Immature natural killer cell (primary cell): ENCODE data around the gene C6orf58. TPM values are rescaled to one million over a fixed set of nuclear protein-coding genes. Genes with fewer than 3 reads are reported as not detected.

Experiments
- DNase-seq, 3 donors: peaks; one replicate each; pipeline ENCODE4 v3.0.0; 2022; ENCODE audit warnings: mixed read lengths in 1 of 3
- H3K27ac Mint-ChIP-seq, 6 donors: one replicate each; pipeline ENCODE4 v1.8.0; 2020; ENCODE audit warnings: mixed read lengths in 6 of 6, mild to moderate bottlenecking in 5 of 6, inconsistent platforms in 4 of 6, moderate library complexity in 3 of 6
- H3K27me3 Mint-ChIP-seq, 3 donors: one replicate each; pipeline ENCODE4 v1.8.0; 2020 to 2021; ENCODE audit warnings: low read depth in 3 of 3, mild to moderate bottlenecking in 3 of 3, mixed read lengths in 3 of 3, moderate library complexity in 3 of 3, inconsistent platforms in 1 of 3
- H3K36me3 Mint-ChIP-seq, 3 donors: one replicate each; pipeline ENCODE4 v1.8.0; 2020; ENCODE audit warnings: mixed read lengths in 3 of 3, inconsistent platforms in 2 of 3, mild to moderate bottlenecking in 2 of 3
- H3K4me1 Mint-ChIP-seq, 2 donors: one replicate each; pipeline ENCODE4 v1.8.0; 2020; ENCODE audit warnings: inconsistent platforms in 2 of 2, mild to moderate bottlenecking in 2 of 2, mixed read lengths in 2 of 2, moderate library complexity in 1 of 2
- H3K4me3 Mint-ChIP-seq, 5 donors: one replicate each; pipeline ENCODE4 v1.8.0; 2020; ENCODE audit warnings: mild to moderate bottlenecking in 5 of 5, mixed read lengths in 5 of 5, inconsistent platforms in 3 of 5, moderate library complexity in 3 of 5
- H3K9me3 Mint-ChIP-seq, 6 donors: one replicate each; pipeline ENCODE4 v1.8.0; 2020; ENCODE audit warnings: mild to moderate bottlenecking in 6 of 6, mixed read lengths in 6 of 6, inconsistent platforms in 4 of 6, moderate library complexity in 3 of 6
- polyA plus RNA-seq, 3 donors: library from polyadenylated mRNA; unstranded; fragments of 300-500 nt; fragmentation: Illumina TruSeq; gene quantifications; one replicate each; pipeline ENCODE4 v1.2.3, GENCODE V29; 2021

C6orf58 gene
- not detected for polyA plus RNA-seq

DNA sequence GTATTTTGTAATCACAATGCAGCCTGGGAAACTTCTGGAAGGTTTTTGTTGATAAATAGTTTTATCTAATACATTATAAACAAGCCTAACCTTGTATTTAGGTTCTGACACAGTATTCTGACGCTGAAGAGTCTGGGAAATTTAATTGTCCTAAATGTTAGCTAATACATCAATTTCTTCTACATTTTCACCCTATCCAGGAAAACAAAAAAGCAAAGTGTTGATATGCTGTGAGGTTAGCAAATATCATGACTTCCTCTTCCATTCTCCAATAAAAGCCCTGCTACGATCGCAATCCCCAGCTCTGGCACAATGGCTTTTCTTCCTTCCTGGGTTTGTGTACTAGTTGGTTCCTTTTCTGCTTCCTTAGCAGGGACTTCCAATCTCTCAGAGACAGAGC is at the start of gene C6orf58:
TSS of gene C6orf58 (plus strand) at position 301 of the 400 bp plus-strand sequence. CDS start at position 313, 12 bp downstream.
- Mint-ChIP-seq H3K4me1 (no peaks in the 10 kb centered on the region), H3K9me3 (peaks cover 0 to 2% (median 0%) of the 10 kb centered on the region in 6 donors), H3K27me3 (peaks cover 2 to 7% (median 5%) of the 10 kb centered on the region in 3 donors), H3K27ac (no peak within 1 kb of the TSS), H3K4me3 (no peak within 1 kb of the TSS), H3K36me3 (no peaks in the 10 kb centered on the region)
- no peak for DNase-seq

DNA sequence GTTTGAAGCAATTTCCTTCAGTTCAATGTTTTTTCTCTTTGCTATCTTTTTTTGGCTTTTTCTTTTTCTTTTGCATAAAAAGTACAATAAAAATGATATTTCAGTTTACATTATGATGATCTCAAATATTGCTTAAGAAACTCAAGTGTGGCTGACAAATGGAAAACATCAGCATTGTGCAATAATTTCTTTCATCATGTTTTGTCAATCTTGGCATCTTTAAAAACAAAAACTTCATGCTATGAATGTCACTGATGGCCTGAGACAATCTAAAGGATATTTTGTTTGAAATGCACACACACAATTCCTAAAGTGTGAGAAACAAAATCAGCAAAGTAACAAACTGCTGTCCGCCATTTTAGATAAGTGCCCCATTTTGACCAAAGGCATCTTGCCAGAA is 44.0 kb upstream of the C6orf58 start:
- H3K27me3 Mint-ChIP-seq, result peaks cover 0 to 5% (median 1%) of the 10 kb centered on the region in 3 donors
- H3K36me3 Mint-ChIP-seq, result no peaks in the 10 kb centered on the region
- H3K9me3 Mint-ChIP-seq, result no peaks in the 10 kb centered on the region
- no peak for DNase-seq
- H3K4me1 Mint-ChIP-seq, result no peaks in the 10 kb centered on the region
- no peak overlapping the region for H3K27ac Mint-ChIP-seq
- no peak overlapping the region for H3K4me3 Mint-ChIP-seq

DNA sequence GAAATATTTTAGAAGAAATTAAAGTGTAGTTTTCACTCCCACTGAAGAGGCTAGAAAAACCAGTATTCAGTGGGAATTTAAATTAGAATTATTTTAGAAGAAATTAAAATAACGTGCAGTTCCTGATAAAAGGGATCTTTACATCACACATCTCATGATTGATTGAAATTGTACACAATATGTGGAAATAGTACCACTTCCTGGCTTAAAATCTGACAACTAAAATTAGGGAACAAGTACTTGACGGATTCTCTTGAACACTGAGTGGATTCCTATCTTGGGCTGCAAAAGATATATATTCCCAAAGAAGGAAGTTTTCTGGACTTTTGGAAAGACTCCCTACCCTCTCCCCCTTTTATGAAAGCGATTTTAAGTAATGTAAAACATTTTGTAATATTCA is 43.2 kb upstream of the C6orf58 start:
- Mint-ChIP-seq H3K27ac (no peak overlapping the region), H3K27me3 (peaks cover 0 to 5% (median 1%) of the 10 kb centered on the region in 3 donors), H3K36me3 (no peaks in the 10 kb centered on the region), H3K4me3 (no peak overlapping the region), H3K4me1 (no peaks in the 10 kb centered on the region), H3K9me3 (no peaks in the 10 kb centered on the region)
- no peak for DNase-seq

DNA sequence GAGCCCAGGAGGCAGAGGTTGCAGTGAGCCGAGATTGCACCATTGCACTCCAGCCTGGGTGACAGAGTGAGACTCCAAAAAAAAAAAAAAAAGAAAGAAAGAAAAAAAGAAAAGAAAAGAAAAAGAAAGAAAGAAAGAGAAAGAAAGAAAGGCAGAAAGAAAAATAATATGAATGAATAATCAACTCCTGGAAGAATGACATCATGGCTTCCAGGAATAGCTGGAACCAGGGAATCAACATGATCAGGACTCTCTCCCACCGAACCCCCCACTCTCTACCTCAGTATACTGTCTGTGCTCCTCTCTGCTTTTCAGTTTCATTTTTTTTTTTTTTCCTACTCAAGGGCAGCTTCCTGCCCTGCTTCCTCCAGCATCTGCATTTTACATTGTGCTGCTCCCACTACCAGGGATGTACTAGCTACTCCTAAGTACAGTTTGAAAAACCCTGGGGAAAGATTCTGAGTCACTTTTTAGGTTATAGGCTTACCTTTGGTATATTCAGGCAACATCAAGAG is 38.2 kb upstream of the C6orf58 start:
- Mint-ChIP-seq H3K36me3 (no peaks in the 10 kb centered on the region), H3K27me3 (peaks cover 0 to 2% (median 1%) of the 10 kb centered on the region in 3 donors), H3K27ac (no peak overlapping the region), H3K4me1 (no peaks in the 10 kb centered on the region), H3K9me3 (no peaks in the 10 kb centered on the region), H3K4me3 (no peak overlapping the region)
- no peak for DNase-seq

DNA sequence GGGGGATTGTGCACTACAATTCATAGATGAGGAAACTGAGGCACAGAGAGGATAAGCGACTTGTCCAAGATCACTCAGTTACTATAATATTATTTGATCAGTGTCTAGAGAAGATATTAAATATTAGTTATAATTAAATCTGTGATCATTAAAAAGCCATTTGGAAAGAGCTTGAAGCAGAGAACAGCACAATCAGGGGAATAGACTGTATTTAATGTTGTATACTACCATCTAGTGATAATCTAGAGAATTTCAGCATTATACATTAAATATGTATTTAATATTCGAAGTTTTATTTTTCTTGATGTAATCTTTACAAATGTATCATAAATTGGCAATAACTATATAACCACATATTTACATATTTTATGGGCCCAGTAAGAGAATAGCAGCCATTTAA is 37.7 kb upstream of the C6orf58 start:
- no peak overlapping the region for H3K27ac Mint-ChIP-seq
- H3K4me3 Mint-ChIP-seq, result no peak overlapping the region
- H3K9me3 Mint-ChIP-seq, result no peaks in the 10 kb centered on the region
- no peaks in the 10 kb centered on the region for H3K36me3 Mint-ChIP-seq
- H3K4me1 Mint-ChIP-seq, result no peaks in the 10 kb centered on the region
- H3K27me3 Mint-ChIP-seq, result peaks cover 0 to 2% (median 1%) of the 10 kb centered on the region in 3 donors
- no peak for DNase-seq

DNA sequence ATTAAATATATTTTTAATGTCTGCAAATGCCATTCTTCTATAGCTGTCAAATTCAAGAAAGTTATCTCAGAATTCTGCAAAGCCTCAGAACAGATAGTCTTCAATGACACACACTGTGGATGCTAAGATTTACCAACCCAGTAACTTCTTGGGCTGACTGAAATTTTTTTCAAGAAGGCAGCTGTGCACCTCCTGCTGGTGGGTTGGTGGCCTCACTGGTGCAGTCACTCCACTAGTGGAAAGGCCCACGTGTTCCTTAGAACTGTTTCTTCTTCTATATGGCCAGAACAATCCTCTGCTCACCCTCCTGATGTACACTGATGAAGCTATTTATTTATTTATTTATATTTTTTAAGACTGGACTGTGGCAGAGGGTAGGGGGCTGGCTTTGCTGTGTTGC is 29.8 kb upstream of the C6orf58 start:
- Mint-ChIP-seq H3K27me3 (peaks cover 3 to 11% (median 5%) of the 10 kb centered on the region in 3 donors), H3K27ac (no peak overlapping the region), H3K4me3 (no peak overlapping the region), H3K4me1 (no peaks in the 10 kb centered on the region), H3K36me3 (no peaks in the 10 kb centered on the region), H3K9me3 (no peaks in the 10 kb centered on the region)
- DNase-seq, result no peak

DNA sequence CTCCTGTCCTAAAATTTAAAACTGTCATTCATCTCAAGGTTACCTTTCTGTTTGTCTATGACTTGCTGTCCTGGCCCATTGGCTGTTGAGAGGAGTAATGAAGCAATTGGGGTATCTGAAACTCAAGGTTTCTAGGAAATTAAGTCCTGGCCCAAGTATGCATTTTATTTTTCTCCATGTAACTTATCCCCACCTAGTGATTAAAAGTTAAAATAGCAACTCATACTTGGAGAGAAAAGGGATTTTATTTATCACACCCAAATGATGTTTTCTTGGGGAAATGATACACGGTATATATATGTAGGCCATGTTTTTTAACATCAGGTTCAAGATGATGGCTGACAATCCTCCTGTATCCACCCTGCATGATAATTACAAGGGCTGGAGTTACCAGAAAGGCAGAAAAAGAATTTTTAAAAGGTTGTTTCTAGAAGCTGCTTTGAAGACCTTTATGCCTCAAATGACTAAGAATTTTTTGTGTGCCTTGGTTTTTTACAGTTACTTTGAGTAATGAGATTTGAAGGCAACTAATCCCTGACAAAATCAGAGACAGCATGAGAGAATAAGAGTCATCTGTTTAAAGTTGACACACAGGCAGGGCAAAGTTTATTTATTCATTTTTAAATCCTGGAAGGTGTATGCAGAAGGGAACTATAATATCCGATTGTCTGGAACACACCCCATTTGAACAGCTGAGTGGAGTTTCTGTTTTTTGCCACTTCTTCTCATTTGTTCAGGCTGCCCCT is 28.9 kb upstream of the C6orf58 start:
- H3K9me3 Mint-ChIP-seq, result no peaks in the 10 kb centered on the region
- no peaks in the 10 kb centered on the region for H3K36me3 Mint-ChIP-seq
- no peak overlapping the region for H3K4me3 Mint-ChIP-seq
- DNase-seq, result no peak
- H3K4me1 Mint-ChIP-seq, result no peaks in the 10 kb centered on the region
- H3K27ac Mint-ChIP-seq, result no peak overlapping the region
- H3K27me3 Mint-ChIP-seq, result peaks cover 3 to 11% (median 5%) of the 10 kb centered on the region in 3 donors

DNA sequence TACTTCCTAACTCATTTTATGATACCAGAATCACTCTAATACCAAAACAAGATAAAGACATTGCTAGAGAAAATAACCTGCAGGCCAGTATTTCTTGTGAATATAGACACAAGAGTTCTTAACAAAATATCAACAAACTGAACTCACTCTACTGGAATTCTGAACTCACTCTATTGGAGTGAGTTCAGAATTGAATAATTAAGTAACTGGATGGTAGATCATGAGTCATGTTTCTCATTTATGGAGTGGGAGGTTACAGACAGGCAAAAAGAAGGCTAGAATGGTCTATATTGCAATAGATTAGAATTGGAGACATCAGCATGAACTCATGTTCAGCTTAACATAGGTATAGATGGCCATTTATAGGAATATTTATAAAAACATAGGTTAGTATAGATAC is 26.6 kb upstream of the C6orf58 start:
- H3K36me3 Mint-ChIP-seq, result no peaks in the 10 kb centered on the region
- H3K9me3 Mint-ChIP-seq, result no peaks in the 10 kb centered on the region
- H3K27me3 Mint-ChIP-seq, result peaks cover 1 to 5% (median 5%) of the 10 kb centered on the region in 3 donors
- no peak overlapping the region for H3K4me3 Mint-ChIP-seq
- no peak overlapping the region for H3K27ac Mint-ChIP-seq
- no peaks in the 10 kb centered on the region for H3K4me1 Mint-ChIP-seq
- no peak for DNase-seq

DNA sequence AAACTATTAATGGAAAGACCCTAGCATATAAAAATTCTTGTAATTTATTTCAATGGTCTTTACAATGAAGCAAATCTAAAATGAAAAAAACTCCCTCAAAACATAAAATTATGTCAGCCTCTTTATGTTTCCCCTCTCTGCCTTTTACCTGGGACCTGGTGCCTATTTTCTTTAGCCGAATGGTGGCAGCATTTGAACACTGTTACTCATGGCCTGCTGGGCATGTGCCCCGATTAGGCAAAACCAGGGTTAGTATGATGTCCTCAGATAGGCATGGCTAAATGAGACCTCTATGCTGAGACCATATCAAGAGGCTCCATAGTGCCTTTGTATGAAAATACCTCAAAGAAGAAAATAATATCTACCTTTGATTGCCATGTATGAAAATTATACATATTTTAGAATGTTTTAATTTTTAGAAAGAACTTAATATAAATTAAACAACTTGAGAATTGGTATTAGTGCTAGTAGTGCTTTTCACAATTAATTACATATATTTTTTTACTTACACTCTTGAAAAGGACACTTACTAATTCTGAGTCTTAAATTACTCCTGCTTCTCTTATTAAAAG is 22.5 kb upstream of the C6orf58 start:
- H3K27ac Mint-ChIP-seq, result no peak overlapping the region
- H3K36me3 Mint-ChIP-seq, result no peaks in the 10 kb centered on the region
- H3K27me3 Mint-ChIP-seq, result peaks cover 0 to 5% (median 4%) of the 10 kb centered on the region in 3 donors
- no peaks in the 10 kb centered on the region for H3K4me1 Mint-ChIP-seq
- no peak overlapping the region for H3K4me3 Mint-ChIP-seq
- H3K9me3 Mint-ChIP-seq, result no peaks in the 10 kb centered on the region
- DNase-seq, result no peak

DNA sequence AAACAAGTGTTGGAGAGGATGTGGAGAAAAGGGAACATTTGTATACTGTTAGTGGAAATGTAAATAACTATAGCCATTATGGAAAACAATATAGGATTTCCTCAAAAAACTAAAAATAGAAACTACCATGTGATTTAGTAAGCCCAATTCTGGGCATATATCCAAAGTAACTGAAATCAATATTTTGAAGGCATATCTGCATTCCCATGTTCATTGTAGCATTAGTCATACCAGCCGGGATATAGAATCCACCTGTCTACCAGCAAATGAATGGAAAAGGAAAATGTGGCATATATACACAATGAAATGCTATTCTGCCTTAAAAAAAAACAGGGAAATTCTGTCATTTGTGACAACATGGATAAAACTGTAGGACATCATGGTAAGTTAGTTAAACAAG is 15.3 kb upstream of the C6orf58 start:
- Mint-ChIP-seq H3K4me1 (no peaks in the 10 kb centered on the region), H3K36me3 (no peaks in the 10 kb centered on the region), H3K27ac (no peak overlapping the region)

DNA sequence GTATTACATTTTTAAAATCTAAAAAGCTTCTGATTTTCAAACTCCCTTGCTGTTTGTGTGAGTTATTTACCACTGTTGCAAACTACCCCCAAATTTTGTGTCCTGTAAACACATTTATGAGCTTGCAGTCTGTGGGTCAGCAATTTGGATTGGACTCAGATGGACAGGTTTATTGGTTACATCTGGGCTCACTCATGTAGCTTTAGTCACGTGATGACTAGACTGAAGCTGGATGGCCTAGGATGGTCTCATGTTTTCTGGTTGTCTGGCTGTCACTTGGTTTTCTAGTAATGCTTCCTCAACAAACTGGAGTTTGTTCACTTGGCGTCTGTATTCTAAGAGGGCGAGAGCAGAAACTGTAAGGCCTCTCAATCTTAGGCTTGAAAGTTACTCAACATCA is 12.2 kb upstream of the C6orf58 start:
- Mint-ChIP-seq H3K27me3 (peaks cover 0 to 5% (median 0%) of the 10 kb centered on the region in 3 donors), H3K9me3 (peaks cover 0 to 2% (median 0%) of the 10 kb centered on the region in 6 donors), H3K4me1 (no peaks in the 10 kb centered on the region), H3K36me3 (no peaks in the 10 kb centered on the region), H3K4me3 (no peak overlapping the region), H3K27ac (no peak overlapping the region)
- DNase-seq, result no peak

More for the DNA sequence above, 15.3 kb upstream of the C6orf58 start:
- H3K27me3 Mint-ChIP-seq, result peaks cover 0 to 4% (median 0%) of the 10 kb centered on the region in 3 donors
- peaks cover 0 to 2% (median 0%) of the 10 kb centered on the region in 6 donors for H3K9me3 Mint-ChIP-seq
- H3K4me3 Mint-ChIP-seq, result no peak overlapping the region
- DNase-seq, result no peak

DNA sequence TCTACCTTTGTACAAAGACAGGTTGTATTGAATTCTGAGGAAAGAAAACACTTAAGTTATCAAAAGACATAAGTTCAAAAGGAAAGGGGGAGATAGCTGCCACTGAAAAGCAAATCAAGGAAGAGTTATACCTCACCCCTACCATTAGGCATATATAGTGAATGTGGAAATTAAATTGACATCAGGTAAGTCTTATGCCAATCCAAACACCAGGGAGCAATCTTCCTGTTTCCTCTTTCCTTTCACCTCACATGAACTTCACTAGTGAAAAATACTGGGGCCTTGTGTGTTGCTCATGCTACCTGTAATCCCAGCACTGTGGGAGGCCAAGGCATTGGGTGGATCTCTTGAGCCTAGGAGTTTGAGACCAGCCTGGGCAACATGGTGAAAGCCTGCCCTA is 10.9 kb upstream of the C6orf58 start:
- no peak for DNase-seq
- Mint-ChIP-seq H3K4me3 (no peak overlapping the region), H3K4me1 (no peaks in the 10 kb centered on the region), H3K36me3 (no peaks in the 10 kb centered on the region), H3K27ac (no peak overlapping the region), H3K27me3 (peaks cover 0 to 5% (median 3%) of the 10 kb centered on the region in 3 donors), H3K9me3 (peaks cover 0 to 2% (median 0%) of the 10 kb centered on the region in 6 donors)

DNA sequence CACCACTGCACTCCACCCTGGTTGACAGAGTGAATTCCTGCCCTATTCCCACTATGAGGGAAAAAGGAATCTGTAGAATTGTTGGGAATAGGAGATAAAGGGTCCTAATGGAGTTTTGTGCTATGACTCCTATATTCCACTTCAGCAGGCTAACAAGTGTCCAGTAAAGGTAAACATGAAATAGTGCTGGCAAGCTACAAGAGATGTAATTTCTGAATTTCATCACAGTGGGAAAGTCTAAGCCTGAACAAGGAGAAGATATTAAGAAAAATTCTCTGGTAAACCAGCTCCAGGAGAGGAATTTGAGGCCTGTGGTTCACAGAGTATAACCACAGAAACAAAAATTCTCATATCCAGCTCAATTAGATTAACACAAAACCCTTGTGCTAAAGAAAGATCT is 10.3 kb upstream of the C6orf58 start:
- peaks cover 0 to 2% (median 0%) of the 10 kb centered on the region in 6 donors for H3K9me3 Mint-ChIP-seq
- no peak overlapping the region for H3K27ac Mint-ChIP-seq
- no peak for DNase-seq
- H3K27me3 Mint-ChIP-seq, result peaks cover 0 to 5% (median 3%) of the 10 kb centered on the region in 3 donors
- H3K4me3 Mint-ChIP-seq, result no peak overlapping the region
- no peaks in the 10 kb centered on the region for H3K36me3 Mint-ChIP-seq
- no peaks in the 10 kb centered on the region for H3K4me1 Mint-ChIP-seq

DNA sequence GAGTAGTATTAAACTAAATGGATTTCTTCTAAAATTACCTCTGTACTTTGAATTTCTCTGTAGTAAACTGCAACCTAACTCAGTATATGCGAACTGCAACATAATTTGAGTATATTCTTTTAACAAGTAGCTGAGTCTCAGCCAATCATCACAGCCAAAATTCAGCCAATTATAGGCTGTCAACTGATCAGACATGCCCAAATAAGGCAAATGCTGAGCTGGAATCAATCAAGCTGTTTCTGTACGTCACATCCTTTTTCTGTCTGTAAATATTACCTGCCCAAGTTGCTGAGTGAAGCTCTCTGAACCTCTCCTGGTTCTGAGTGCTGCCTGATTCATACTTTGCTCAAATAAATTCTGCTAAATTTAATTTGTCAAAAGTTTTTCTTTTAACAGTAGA is 9.5 kb upstream of the C6orf58 start:
- Mint-ChIP-seq H3K9me3 (peaks cover 0 to 2% (median 0%) of the 10 kb centered on the region in 6 donors), H3K27me3 (peaks cover 0 to 6% (median 3%) of the 10 kb centered on the region in 3 donors)

More for the DNA sequence above, 9.5 kb upstream of the C6orf58 start:
- DNase-seq, result no peak
- no peak overlapping the region for H3K27ac Mint-ChIP-seq
- no peaks in the 10 kb centered on the region for H3K36me3 Mint-ChIP-seq
- no peaks in the 10 kb centered on the region for H3K4me1 Mint-ChIP-seq
- no peak overlapping the region for H3K4me3 Mint-ChIP-seq
